ENCODE data around the gene FNBP1. TPM values are rescaled to one million over a fixed set of nuclear protein-coding genes. Genes with fewer than 3 reads are reported as not detected.

Gene FNBP1
- total and polyA plus RNA-seq, 10 of the 15 experiments (the other 5 are each of a cell fraction or from before 2014, with no cell fraction given): 64.5 to 353 (median 179) TPM

DNA sequence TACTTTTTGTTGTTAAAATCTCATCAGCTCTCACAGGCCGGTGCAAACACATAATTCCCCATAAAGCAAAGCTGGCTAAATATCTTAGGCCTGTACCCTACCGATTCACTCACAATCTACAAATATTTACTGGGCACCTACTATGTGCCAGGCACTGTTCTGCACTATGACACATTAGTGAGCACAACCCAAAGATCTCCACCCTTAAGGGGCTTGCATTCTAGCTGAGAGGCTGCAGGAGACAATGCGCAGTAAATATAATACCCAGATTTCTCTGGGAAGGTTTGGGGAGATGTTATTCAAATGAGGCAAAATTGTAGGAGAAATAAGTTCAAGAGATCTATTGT, 53.7 kb downstream of the FNBP1 start (continued):
- peak; percentile 41 for TF ChIP-seq HDAC6 (IDR thresholded peaks at IDR 0.05; ENCODE audit: unreplicated experiment)
- TF ChIP-seq ESRRA (IDR thresholded peaks at IDR 0.05; ENCODE audit: low read length): no peak
- peak; percentile 78 for TF ChIP-seq POLR2AphosphoS5 (IDR thresholded peaks at IDR 0.05; ENCODE audit: low read length)
- TF ChIP-seq POLR2AphosphoS2 (IDR thresholded peaks at IDR 0.05; ENCODE audit: low read depth, low read length): no peak
- no peak for TF ChIP-seq ZZZ3 (IDR thresholded peaks at IDR 0.05; ENCODE audit: control insufficient read depth, insufficient read length, low read depth)
- 0 out of 2 replicates have a peak, but pooled peaks have one; percentile 9 for TF ChIP-seq POLR2A (IDR thresholded peaks at IDR 0.05; ENCODE audit: low read depth, low read length)

DNA sequence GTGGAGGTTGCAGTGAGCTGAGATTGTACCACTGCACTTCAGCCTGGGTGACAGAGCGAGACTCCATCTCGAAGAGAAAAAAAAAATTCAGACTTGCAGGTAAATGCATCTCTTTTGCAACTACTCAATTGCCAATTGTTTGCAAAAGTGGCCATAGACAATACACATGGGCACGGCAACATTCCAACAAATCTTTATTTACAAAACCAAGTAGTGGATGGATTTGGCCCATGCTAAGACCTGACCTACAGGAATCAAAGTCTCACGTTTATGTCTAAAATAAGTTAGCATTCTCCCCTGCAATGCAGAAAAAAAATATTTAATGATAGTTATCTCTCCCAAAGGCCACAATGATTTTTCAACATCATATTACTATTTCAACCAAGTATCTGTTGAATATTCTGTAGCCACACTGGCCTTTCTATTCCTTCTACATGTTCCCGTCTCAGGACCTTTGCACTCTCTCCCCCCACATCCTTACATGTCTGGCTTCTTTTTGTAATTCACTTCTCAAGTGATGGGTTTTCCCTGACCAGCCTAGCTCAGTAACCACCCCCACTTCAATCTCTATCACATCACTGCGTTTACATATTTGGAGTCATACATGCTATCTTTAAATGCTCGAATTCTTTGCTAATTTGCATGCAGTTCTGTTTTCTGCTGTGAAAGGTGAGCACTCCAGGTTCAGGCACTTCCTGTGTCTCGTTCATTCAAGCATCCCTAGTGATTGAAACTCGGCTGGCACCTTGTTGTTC, 54.2 kb downstream of the FNBP1 start:
- intact Hi-C loops (cut with micrococcal nuclease; ENCODE audit: unreplicated experiment): loop anchor here (1.0 to 2.0 kb wide), 4 partner anchors 31 to 100 kb away; no protein-coding TSS in a partner anchor
- peaks cover 93% of the 10 kb centered on the region for H3K79me2 ChIP-seq (ENCODE audit: control insufficient read depth, insufficient read depth, low read length)
- TF ChIP-seq, protein P1, sequence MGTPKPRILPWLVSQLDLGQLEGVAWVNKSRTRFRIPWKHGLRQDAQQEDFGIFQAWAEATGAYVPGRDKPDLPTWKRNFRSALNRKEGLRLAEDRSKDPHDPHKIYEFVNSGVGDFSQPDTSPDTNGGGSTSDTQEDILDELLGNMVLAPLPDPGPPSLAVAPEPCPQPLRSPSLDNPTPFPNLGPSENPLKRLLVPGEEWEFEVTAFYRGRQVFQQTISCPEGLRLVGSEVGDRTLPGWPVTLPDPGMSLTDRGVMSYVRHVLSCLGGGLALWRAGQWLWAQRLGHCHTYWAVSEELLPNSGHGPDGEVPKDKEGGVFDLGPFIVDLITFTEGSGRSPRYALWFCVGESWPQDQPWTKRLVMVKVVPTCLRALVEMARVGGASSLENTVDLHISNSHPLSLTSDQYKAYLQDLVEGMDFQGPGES (IDR thresholded peaks at IDR 0.05): no peak
- TF ChIP-seq EED (IDR thresholded peaks at IDR 0.05; ENCODE audit: low read depth) (peak; percentile 87), EP300 (IDR thresholded peaks at IDR 0.05; ENCODE audit: borderline replicate concordance in 1 of 2, control insufficient read depth in 1 of 2, low read depth in 2 of 2, low read length in 2 of 2) (peak; percentile 74 to 96; a peak in 3 of 4 replicates), PAX8 (IDR thresholded peaks at IDR 0.05) (no peak), SREBF1 (IDR thresholded peaks at IDR 0.05; ENCODE audit: low read length) (no peak), MEF2A (IDR thresholded peaks at IDR 0.05; ENCODE audit: insufficient read depth, low read depth, low read length) (peak; percentile 74; the same call in 1 of the 2 replicates), CHD2 (IDR thresholded peaks at IDR 0.05; ENCODE audit: borderline replicate concordance, low read depth, low read length) (peak; percentile 76; the same call in 1 of the 2 replicates), NFIC (IDR thresholded peaks at IDR 0.05; ENCODE audit: low read depth, low read length) (peak; percentile 91), ZNF384 (IDR thresholded peaks at IDR 0.05; ENCODE audit: borderline replicate concordance, low read depth, low read length) (no peak; the same call in 1 of the 2 replicates)
- TF ChIP-seq, protein P2, sequence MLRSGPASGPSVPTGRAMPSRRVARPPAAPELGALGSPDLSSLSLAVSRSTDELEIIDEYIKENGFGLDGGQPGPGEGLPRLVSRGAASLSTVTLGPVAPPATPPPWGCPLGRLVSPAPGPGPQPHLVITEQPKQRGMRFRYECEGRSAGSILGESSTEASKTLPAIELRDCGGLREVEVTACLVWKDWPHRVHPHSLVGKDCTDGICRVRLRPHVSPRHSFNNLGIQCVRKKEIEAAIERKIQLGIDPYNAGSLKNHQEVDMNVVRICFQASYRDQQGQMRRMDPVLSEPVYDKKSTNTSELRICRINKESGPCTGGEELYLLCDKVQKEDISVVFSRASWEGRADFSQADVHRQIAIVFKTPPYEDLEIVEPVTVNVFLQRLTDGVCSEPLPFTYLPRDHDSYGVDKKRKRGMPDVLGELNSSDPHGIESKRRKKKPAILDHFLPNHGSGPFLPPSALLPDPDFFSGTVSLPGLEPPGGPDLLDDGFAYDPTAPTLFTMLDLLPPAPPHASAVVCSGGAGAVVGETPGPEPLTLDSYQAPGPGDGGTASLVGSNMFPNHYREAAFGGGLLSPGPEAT (IDR thresholded peaks at IDR 0.05; ENCODE audit: low read depth): peak; percentile 82; the same call in 1 of the 2 replicates
- TF ChIP-seq, protein P3, sequence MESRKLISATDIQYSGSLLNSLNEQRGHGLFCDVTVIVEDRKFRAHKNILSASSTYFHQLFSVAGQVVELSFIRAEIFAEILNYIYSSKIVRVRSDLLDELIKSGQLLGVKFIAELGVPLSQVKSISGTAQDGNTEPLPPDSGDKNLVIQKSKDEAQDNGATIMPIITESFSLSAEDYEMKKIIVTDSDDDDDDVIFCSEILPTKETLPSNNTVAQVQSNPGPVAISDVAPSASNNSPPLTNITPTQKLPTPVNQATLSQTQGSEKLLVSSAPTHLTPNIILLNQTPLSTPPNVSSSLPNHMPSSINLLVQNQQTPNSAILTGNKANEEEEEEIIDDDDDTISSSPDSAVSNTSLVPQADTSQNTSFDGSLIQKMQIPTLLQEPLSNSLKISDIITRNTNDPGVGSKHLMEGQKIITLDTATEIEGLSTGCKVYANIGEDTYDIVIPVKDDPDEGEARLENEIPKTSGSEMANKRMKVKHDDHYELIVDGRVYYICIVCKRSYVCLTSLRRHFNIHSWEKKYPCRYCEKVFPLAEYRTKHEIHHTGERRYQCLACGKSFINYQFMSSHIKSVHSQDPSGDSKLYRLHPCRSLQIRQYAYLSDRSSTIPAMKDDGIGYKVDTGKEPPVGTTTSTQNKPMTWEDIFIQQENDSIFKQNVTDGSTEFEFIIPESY (IDR thresholded peaks at IDR 0.05): no peak

More for the DNA sequence above, 54.2 kb downstream of the FNBP1 start:
- Histone ChIP-seq H4K20me1 (ENCODE audit: control insufficient read depth, insufficient read depth) (no peaks in the 10 kb centered on the region), H3K4me3 (peak overlapping the region; percentile 33), H3K27me3 (replicated peaks in 1 of 2; ENCODE audit: control insufficient read depth in 2 of 2, insufficient read depth in 2 of 2, low read length in 1 of 2) (no peaks in the 10 kb centered on the region), H3K36me3 (ENCODE audit: control insufficient read depth in 2 of 2, insufficient read depth in 2 of 2, low read length in 1 of 2) (peaks cover 11 to 17% of the 10 kb centered on the region in 2 experiments), H3K4me2 (ENCODE audit: control insufficient read depth, insufficient read depth) (peak overlapping the region; percentile 90), H3K27ac (ENCODE audit: control insufficient read depth, insufficient read depth) (peak overlapping the region; percentile 100), H2AFZ (ENCODE audit: control insufficient read depth, low read depth, low read length) (no peak overlapping the region), H3K9ac (ENCODE audit: control insufficient read depth, insufficient read depth, low read length) (peak overlapping the region; percentile 95), H3K9me3 (replicated peaks; ENCODE audit: control insufficient read depth, insufficient read depth, low read length) (peaks cover 7% of the 10 kb centered on the region; the same call in 2 of the 3 replicates), H3K4me1 (ENCODE audit: control insufficient read depth, insufficient read depth, low read length) (peaks cover 62% of the 10 kb centered on the region)
- in situ Hi-C loops (cut with MboI): no loop called here
- ChIA-PET SMC1A (ENCODE audit: uncharacterized antibody, unreplicated experiment) (interaction anchor here (0.8 to 23.6 kb wide), 16 partner anchors 9 to 104 kb away, joined by 3 to 763 read pairs (median 5); no protein-coding TSS in a partner anchor), CTCF (interaction anchor here (0.8 to 1.4 kb wide), 4 partner anchors 20 to 102 kb away, joined by 3 to 5 read pairs (median 4); no protein-coding TSS in a partner anchor), RAD21 (ENCODE audit: unreplicated experiment) (interaction anchor here (1.1 to 17.1 kb wide), 9 partner anchors 19 to 139 kb away, joined by 3 to 418 read pairs (median 22); partner anchors contain the start of gene FNBP1), POLR2A (interaction anchor here (0.5 to 14.1 kb wide), 11 partner anchors 10 to 102 kb away, joined by 3 to 270 read pairs (median 10); partner anchors contain the start of gene FNBP1)
- peak; percentile 99 for DNase-seq (ENCODE audit: low read depth, low spot score)
- WGBS (ENCODE audit: insufficient coverage, insufficient replicate concordance, low lambda C conversion rate, missing lambda C conversion rate): 9% methylated on average over 9 of the region's 9 CpGs
- TSS peak; percentile 68 for BruUV-seq (replicated peaks)
- FAIRE-seq: peak; percentile 93
- peak; percentile 65 for ATAC-seq
